HG02623 (cell line): ENCODE measurements around the gene SVOP.

ENCODE experiments used
- ATAC-seq: cut with Tn5 transposase; IDR thresholded peaks from one replicate; pipeline ENCODE4 v1.9.1; 2021; ENCODE audit warnings: moderate library complexity; ENCODE audit not compliant: unreplicated experiment

Gene SVOP

GRCh38 chr12:108939594-108939993 lies 81.3 kb downstream of the SVOP start:
- no peak for ATAC-seq

GRCh38 chr12:108938247-108938924 lies 82.5 kb downstream of the SVOP start:
- no peak for ATAC-seq

- ATAC-seq, result no peak
These were observed 85.6 kb downstream of the SVOP start for GRCh38 chr12:108935159-108935763.

GRCh38 chr12:108933949-108934348 lies 86.9 kb downstream of the SVOP start:
- no peak for ATAC-seq

- no peak for ATAC-seq
These were observed 90.1 kb downstream of the SVOP start for GRCh38 chr12:108930756-108931155.

GRCh38 chr12:108930155-108930554 lies 90.7 kb downstream of the SVOP start:
- peak; percentile 60 for ATAC-seq

- no peak for ATAC-seq
These were observed 92.2 kb downstream of the SVOP start for GRCh38 chr12:108928695-108929094.

GRCh38 chr12:108922918-108923317 lies 98.0 kb downstream of the SVOP start:
- no peak for ATAC-seq

- ATAC-seq, result no peak
These were observed 98.9 kb downstream of the SVOP start for GRCh38 chr12:108921946-108922345.

DNA sequence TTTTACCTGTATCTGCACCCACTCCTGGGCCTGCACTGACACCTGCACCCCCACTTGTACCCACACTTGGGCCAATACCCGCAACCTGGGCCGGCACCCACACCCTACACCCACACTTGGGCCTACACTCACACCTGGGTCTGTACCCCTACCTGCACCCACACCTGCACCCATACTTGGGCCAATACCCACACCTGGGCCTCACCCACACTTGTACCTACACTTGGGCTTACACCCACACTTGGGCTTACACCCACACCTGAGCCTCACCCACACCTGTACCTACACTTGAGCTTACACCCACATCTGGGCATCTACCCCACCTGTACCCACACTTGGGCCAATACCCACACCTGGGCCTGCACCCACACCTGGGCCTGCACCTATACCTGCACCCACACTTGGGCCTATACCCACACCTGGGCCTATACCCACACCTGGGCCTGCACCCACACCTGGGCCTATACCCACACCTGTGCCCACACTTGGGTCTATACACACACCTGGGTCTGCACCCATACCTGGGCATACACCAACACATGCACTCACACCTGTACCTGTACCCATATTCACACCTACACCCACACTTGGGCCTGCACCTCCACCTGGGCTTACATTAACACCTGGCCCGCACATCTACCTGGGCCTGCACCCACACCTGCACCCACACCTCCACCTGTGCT lies 101.8 kb downstream of the SVOP start:
- ATAC-seq, result no peak

DNA sequence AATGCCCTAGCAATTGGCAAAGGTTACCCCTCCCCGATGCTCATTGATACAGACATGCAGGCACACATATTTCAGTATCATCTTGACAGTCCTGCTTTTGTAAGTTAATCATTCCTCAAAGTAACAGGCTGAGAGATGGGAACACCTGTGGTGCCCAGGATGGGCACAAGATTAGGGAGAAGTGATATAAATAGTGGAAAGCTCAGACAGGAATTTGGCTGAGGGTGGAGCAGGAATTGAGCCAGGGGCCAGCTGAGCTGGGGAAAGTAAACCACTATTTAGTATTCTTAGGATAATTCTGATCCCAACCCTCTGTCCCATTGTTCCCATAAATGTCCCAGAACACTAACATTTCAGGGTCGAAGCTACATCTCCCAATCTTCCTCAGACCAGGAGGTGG lies 102.7 kb downstream of the SVOP start:
- ATAC-seq, result no peak

GRCh38 chr12:108916336-108916735 lies 104.5 kb downstream of the SVOP start:
- no peak for ATAC-seq

- no peak for ATAC-seq
These were observed 105.2 kb downstream of the SVOP start for GRCh38 chr12:108915632-108916133.

GRCh38 chr12:108914121-108914531 lies 106.7 kb downstream of the SVOP start:
- ATAC-seq, result no peak

GRCh38 chr12:108912361-108912760 lies 108.5 kb downstream of the SVOP start:
- ATAC-seq, result no peak

DNA sequence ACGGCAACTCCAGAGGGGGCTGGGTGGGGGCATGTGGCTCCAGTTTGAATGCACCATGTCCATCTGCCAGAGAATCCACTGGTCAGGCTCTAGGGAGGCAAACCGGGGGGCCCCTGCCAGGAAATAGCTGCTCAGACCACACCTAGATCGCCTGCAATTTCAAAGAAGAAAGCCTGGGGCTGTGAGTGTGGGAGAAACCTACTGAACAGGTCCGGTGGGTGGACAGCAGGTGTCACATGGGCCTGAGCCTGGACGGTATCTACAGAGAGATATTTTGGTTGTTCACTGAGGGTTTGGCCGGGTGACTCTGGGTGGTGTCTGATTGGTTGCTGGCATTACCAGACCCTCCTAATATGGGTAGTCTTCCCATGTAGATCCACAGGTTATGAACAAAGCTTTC lies 109.0 kb downstream of the SVOP start:
- ATAC-seq, result no peak

DNA sequence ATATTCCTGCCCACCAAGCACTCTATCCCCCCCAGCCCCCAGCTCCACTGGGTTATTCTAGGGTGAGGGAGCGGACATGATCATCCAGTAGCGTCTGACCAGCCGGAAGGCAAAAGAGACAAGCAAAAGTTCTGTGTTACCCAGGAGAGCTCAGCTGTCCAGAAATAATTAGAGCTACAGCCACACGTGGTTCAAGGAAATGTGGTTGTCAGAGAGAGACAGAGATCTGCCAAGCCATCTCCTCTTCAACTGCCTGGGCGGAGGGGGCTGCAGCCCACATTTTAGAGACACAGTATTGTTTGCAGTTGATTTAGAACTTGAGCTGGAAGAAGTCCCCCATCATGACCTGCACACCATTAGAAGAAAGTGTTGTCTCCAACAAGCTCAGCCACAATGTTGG lies 110.5 kb downstream of the SVOP start:
- ATAC-seq, result no peak

- no peak for ATAC-seq
These were observed 113.0 kb downstream of the SVOP start for GRCh38 chr12:108907839-108908351.

DNA sequence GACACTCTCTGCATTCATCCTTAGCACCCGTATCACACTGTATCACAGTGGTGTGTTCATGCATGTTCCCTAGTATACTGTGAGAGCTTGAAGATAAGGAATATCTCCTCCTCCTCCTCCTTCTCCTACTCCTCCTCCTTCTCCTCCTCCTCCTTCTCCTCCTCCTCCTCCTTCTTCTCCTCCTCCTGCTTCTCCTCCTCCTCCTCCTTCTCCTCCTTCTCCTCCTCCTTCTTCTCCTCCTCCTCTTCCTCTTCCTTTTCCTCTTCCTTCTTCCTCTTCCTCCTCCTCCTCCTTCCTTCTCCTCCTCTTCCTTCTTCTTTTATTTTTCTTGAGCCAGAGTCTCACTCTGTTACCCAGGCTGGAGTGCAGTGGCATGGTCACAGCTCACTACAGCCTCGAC lies 113.9 kb downstream of the SVOP start:
- ATAC-seq, result no peak

DNA sequence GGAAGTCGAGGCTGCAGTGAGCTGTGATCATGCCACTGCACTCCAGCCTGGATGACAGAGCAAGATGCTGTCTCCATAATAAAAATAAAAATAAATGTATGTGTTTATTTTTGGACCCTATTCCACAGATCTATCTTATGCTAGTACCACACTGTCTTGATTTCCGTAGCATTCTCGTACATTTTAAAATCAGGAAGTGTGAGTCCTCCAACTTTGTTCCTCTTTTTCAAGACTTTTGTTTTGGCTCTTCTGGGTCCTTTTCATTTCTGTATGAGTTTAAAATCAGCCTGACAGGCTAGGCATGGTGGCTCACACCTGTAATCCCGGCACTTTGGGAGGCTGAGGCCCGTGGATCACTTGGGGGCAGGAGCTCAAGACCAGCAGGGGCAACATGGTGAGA lies 115.1 kb downstream of the SVOP start:
- no peak for ATAC-seq

- no peak for ATAC-seq
These were observed 121.7 kb downstream of the SVOP start for GRCh38 chr12:108899145-108899544.

- no peak for ATAC-seq
These were observed 124.1 kb downstream of the SVOP start for GRCh38 chr12:108896817-108897216.
